Keratinocyte (primary cell): ENCODE measurements around the gene PTPRN2. TPM values are rescaled to one million over a fixed set of nuclear protein-coding genes. Genes with fewer than 3 reads are reported as not detected.

Source experiments
- DNase-seq: peaks from one replicate; pipeline ENCODE4 v3.0.0-alpha.2; 2011; ENCODE audit warnings: low read depth, missing footprints, low spot score
- FAIRE-seq: peaks from 2 replicates; lab custom pipeline; 2011; peaks lifted over from hg19 to GRCh38; lab: Jason Lieb, UNC
- H2AFZ ChIP-seq: 2 replicates; pipeline ENCODE4 v1.6.0; 2012; ENCODE audit warnings: low read length, control low read depth, inconsistent platforms; ENCODE audit not compliant: control insufficient read depth
- H3K27ac ChIP-seq: 2 replicates; pipeline ENCODE4 v1.5.1; 2011; ENCODE audit warnings: low read length; ENCODE audit not compliant: control insufficient read depth, insufficient read depth
- H3K27me3 ChIP-seq: 3 replicates; pipeline ENCODE4 v1.6.0; 2011; ENCODE audit warnings: low read length; ENCODE audit not compliant: control insufficient read depth, insufficient read depth; ENCODE audit errors: extremely low read depth
- H3K36me3 ChIP-seq, 2 experiments: 2 replicates in 1 of 2; 3 replicates in 1 of 2; pipeline ENCODE4 v1.5.1; 2011; ENCODE audit warnings: low read length in 2 of 2, mild to moderate bottlenecking in 1 of 2; ENCODE audit not compliant: control insufficient read depth in 2 of 2, insufficient read depth in 2 of 2; ENCODE audit errors: extremely low read depth in 1 of 2
- H3K4me1 ChIP-seq: 3 replicates; pipeline ENCODE4 v1.5.1; 2011; ENCODE audit warnings: low read length; ENCODE audit not compliant: control insufficient read depth, insufficient read depth; ENCODE audit errors: extremely low read depth
- H3K4me2 ChIP-seq: 3 replicates; pipeline ENCODE4 v1.6.0; 2011; ENCODE audit warnings: low read depth, low read length; ENCODE audit not compliant: control insufficient read depth, insufficient read depth; ENCODE audit errors: extremely low read depth
- H3K4me3 ChIP-seq, 3 experiments: fragments of 200-600 bp in 1 of 3; sonication (generic) in 1 of 3; 2 replicates in 2 of 3; 3 replicates in 1 of 3; pipeline ENCODE4 v1.5.1; 2011 to 2016; ENCODE audit warnings: low read length in 3 of 3, mild to moderate bottlenecking in 3 of 3, control low read depth in 2 of 3, inconsistent platforms in 1 of 3, low read depth in 1 of 3, mixed read lengths in 1 of 3, mixed run types in 1 of 3, moderate library complexity in 1 of 3; ENCODE audit not compliant: control insufficient read depth in 2 of 3, insufficient read depth in 2 of 3; ENCODE audit errors: extremely low read depth in 1 of 3
- H3K79me2 ChIP-seq: 2 replicates; pipeline ENCODE4 v1.6.0; 2012; ENCODE audit warnings: low read length; ENCODE audit not compliant: control insufficient read depth, insufficient read depth
- H3K9ac ChIP-seq: 3 replicates; pipeline ENCODE4 v1.6.0; 2011; ENCODE audit warnings: low read length; ENCODE audit not compliant: control insufficient read depth, insufficient read depth; ENCODE audit errors: extremely low read depth
- H3K9me1 ChIP-seq: 3 replicates; pipeline ENCODE4 v1.6.0; 2011; ENCODE audit warnings: low read length; ENCODE audit not compliant: control insufficient read depth, insufficient read depth; ENCODE audit errors: extremely low read depth
- H3K9me3 ChIP-seq: 2 replicates; pipeline ENCODE4 v1.5.1; 2012; ENCODE audit warnings: low read depth, low read length; ENCODE audit not compliant: control insufficient read depth
- H4K20me1 ChIP-seq: 3 replicates; pipeline ENCODE4 v1.6.0; 2011; ENCODE audit warnings: low read length; ENCODE audit not compliant: control insufficient read depth, insufficient read depth; ENCODE audit errors: extremely low read depth
- CTCF ChIP-seq, 3 experiments: IDR thresholded peaks in 1 of 3; conservative IDR thresholded peaks in 1 of 3; optimal IDR thresholded peaks in 1 of 3; 2 replicates in 2 of 3; 3 replicates in 1 of 3; pipeline versions ENCODE3 to v1.5.1; 2011; ENCODE audit warnings: low read length in 3 of 3, mild to moderate bottlenecking in 3 of 3, moderate library complexity in 2 of 3, control low read depth in 1 of 3, inconsistent platforms in 1 of 3; ENCODE audit not compliant: insufficient read depth in 2 of 3; ENCODE audit errors: extremely low read depth in 1 of 3
- EZH2 ChIP-seq: IDR thresholded peaks from one replicate; pipeline ENCODE4 v1.6.1; 2012; ENCODE audit warnings: inconsistent platforms, mild to moderate bottlenecking, low read length, moderate library complexity
- dilution Hi-C: fragments of 300-500 bp; cut with MboI; formaldehyde crosslinking; loops from one replicate; pipeline ENCODE4 v1.7.0; 2020; ENCODE audit warnings: low sequenced_read_pairs; ENCODE audit not compliant: extremely low pct_ligation_motif_present
- polyA plus RNA-seq, 5 experiments: library from polyadenylated mRNA; depleted of rRNA in 3 of 5; stranded (reverse) in 3 of 5; stranded (forward) in 1 of 5; unstranded in 1 of 5; fragments of >200 nt; gene quantifications; 1 replicate in 1 of 5; 2 replicates in 3 of 5; 3 replicates in 1 of 5; pipeline versions ENCODE4 v1.2.1 to v1.2.3, GENCODE V29; 2011 to 2012; ENCODE audit warnings: missing spikeins in 2 of 5, low read depth in 1 of 5, low replicate concordance in 1 of 5

Gene PTPRN2
- polyA plus RNA-seq, 1 donor (not counting 4 experiments of a cell fraction or from before 2014, with no cell fraction given): not detected

DNA sequence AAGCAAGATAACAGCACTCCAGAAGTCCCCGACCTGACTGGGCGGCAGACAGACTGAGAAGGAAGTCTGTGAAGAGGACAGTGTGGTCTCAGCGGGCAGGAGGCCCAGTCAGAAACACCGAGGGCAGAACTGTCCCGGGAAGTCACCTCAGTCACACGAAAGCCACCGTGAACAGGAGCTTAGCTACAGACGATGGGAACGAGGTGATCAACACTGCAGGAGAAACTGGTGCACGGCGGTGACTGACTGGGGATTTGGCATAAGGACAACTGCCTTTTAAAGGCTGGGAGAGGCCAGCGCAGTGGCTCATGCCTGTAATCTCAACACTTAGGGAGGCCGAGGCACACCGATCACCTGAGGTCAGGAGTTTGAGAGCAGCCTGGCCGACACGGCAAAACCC is 217.8 kb downstream of the PTPRN2 start:
- Histone ChIP-seq H3K27me3 (no peaks in the 10 kb centered on the region), H3K9ac (no peak overlapping the region), H3K36me3 (no peaks in the 10 kb centered on the region), H3K4me1 (no peaks in the 10 kb centered on the region), H2AFZ (no peak overlapping the region), H3K4me2 (no peak overlapping the region), H3K27ac (no peak overlapping the region), H3K4me3 (no peak overlapping the region), H3K79me2 (no peaks in the 10 kb centered on the region), H3K9me3 (peaks cover 11% of the 10 kb centered on the region), H4K20me1 (no peaks in the 10 kb centered on the region), H3K9me1 (no peaks in the 10 kb centered on the region)
- DNase-seq: no peak
- TF ChIP-seq CTCF (optimal IDR thresholded peaks at IDR 0.05 in 1 of 3, IDR thresholded peaks at IDR 0.05 in 1 of 3, conservative IDR thresholded peaks at IDR 0.05 in 1 of 3; ENCODE audit: extremely low read depth in 1 of 3, insufficient read depth in 2 of 3, low read length in 3 of 3): no peak
- no peak for TF ChIP-seq EZH2
- no peak for FAIRE-seq
- dilution Hi-C loops: no loop called here

DNA sequence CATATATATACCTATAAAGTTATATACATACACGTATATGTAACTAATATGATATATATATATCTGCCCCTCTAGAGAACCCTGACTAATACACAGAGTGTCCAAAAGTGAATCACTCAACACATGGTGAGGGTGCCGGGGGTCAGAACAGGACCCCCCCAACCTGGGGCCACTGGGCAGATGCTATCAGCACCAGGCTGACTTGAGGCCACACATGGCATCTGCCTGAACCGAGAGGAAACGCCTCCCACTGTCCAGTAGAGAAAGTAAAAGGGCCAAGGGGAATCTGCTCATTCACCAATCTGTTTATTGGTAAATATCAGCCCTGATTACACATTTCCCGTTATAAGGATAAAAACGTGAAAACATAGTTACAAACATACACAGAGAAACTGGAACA is 218.3 kb downstream of the PTPRN2 start:
- peaks cover 14% of the 10 kb centered on the region for H3K9me3 ChIP-seq
- H4K20me1 ChIP-seq: no peaks in the 10 kb centered on the region
- H3K36me3 ChIP-seq: no peaks in the 10 kb centered on the region
- no peaks in the 10 kb centered on the region for H3K27me3 ChIP-seq
- no peak for DNase-seq
- TF ChIP-seq EZH2 (no peak), CTCF (optimal IDR thresholded peaks at IDR 0.05 in 1 of 3, IDR thresholded peaks at IDR 0.05 in 1 of 3, conservative IDR thresholded peaks at IDR 0.05 in 1 of 3; ENCODE audit: extremely low read depth in 1 of 3, insufficient read depth in 2 of 3, low read length in 3 of 3) (no peak)
- no peak overlapping the region for H3K27ac ChIP-seq
- H3K79me2 ChIP-seq: no peaks in the 10 kb centered on the region
- H2AFZ ChIP-seq: no peak overlapping the region
- dilution Hi-C loops: no loop called here
- no peak overlapping the region for H3K4me2 ChIP-seq
- no peak for FAIRE-seq
- H3K9me1 ChIP-seq: no peaks in the 10 kb centered on the region
- no peak overlapping the region for H3K4me3 ChIP-seq
- H3K9ac ChIP-seq: no peak overlapping the region
- no peaks in the 10 kb centered on the region for H3K4me1 ChIP-seq
